ENCODE measurements around the gene LHX3. TPM values are rescaled to one million over a fixed set of nuclear protein-coding genes. Genes with fewer than 3 reads are reported as not detected.

LHX3 gene
- total and polyA plus RNA-seq, 2 experiments from 2014 or later, result not detected

- no peak for TF ChIP-seq CTCF (IDR thresholded peaks at IDR 0.05; ENCODE audit: low read depth, low read length)
- peaks cover under 1% of the 10 kb centered on the region for H3K4me1 ChIP-seq (ENCODE audit: low read depth)
- H3K27me3 ChIP-seq, result peaks cover 94% of the 10 kb centered on the region
- DNase-seq (ENCODE audit: low read depth in 1 of 2, low spot score in 1 of 2), result no peak
- no peak overlapping the region for H3K4me3 ChIP-seq
- no peaks in the 10 kb centered on the region for H3K9me3 ChIP-seq (ENCODE audit: low read depth)
- no peak overlapping the region for H3K27ac ChIP-seq
- no peaks in the 10 kb centered on the region for H3K36me3 ChIP-seq
These were observed 11.6 kb downstream of the LHX3 start for GRCh38 chr9:136193127-136193890.

GRCh38 chr9:136192289-136193126 lies 12.4 kb downstream of the LHX3 start:
- H3K4me3 ChIP-seq, result no peak overlapping the region
- H3K4me1 ChIP-seq (ENCODE audit: low read depth), result no peaks in the 10 kb centered on the region

GRCh38 chr9:136191960-136192286 lies 13.0 kb downstream of the LHX3 start:
- H3K4me3 ChIP-seq, result no peak overlapping the region
- TF ChIP-seq CTCF (IDR thresholded peaks at IDR 0.05; ENCODE audit: low read depth, low read length), result no peak
- DNase-seq (ENCODE audit: low read depth in 1 of 2, low spot score in 1 of 2), result no peak
- H3K36me3 ChIP-seq, result no peaks in the 10 kb centered on the region
- no peaks in the 10 kb centered on the region for H3K4me1 ChIP-seq (ENCODE audit: low read depth)
- H3K27ac ChIP-seq, result no peak overlapping the region
- H3K9me3 ChIP-seq (ENCODE audit: low read depth), result no peaks in the 10 kb centered on the region
- H3K27me3 ChIP-seq, result peaks cover 80% of the 10 kb centered on the region

More at GRCh38 chr9:136192289-136193126, 12.4 kb downstream of the LHX3 start:
- no peaks in the 10 kb centered on the region for H3K36me3 ChIP-seq
- no peak for DNase-seq (ENCODE audit: low read depth in 1 of 2, low spot score in 1 of 2)
- H3K27me3 ChIP-seq, result peaks cover 86% of the 10 kb centered on the region
- no peaks in the 10 kb centered on the region for H3K9me3 ChIP-seq (ENCODE audit: low read depth)
- no peak overlapping the region for H3K27ac ChIP-seq
- TF ChIP-seq CTCF (IDR thresholded peaks at IDR 0.05; ENCODE audit: low read depth, low read length), result no peak

GRCh38 chr9:136191099-136191959 lies 13.6 kb downstream of the LHX3 start:
- no peak overlapping the region for H3K27ac ChIP-seq
- H3K4me3 ChIP-seq, result no peak overlapping the region
- no peaks in the 10 kb centered on the region for H3K36me3 ChIP-seq
- no peak for DNase-seq (ENCODE audit: low read depth in 1 of 2, low spot score in 1 of 2)
- no peaks in the 10 kb centered on the region for H3K9me3 ChIP-seq (ENCODE audit: low read depth)
- no peak for TF ChIP-seq CTCF (IDR thresholded peaks at IDR 0.05; ENCODE audit: low read depth, low read length)
- H3K4me1 ChIP-seq (ENCODE audit: low read depth), result no peaks in the 10 kb centered on the region
- H3K27me3 ChIP-seq, result peaks cover 74% of the 10 kb centered on the region

GRCh38 chr9:136190656-136191055 lies 14.3 kb downstream of the LHX3 start:
- no peak for TF ChIP-seq CTCF (IDR thresholded peaks at IDR 0.05; ENCODE audit: low read depth, low read length)
- no peaks in the 10 kb centered on the region for H3K36me3 ChIP-seq
- no peak overlapping the region for H3K4me3 ChIP-seq
- peaks cover 68% of the 10 kb centered on the region for H3K27me3 ChIP-seq
- no peaks in the 10 kb centered on the region for H3K4me1 ChIP-seq (ENCODE audit: low read depth)
- H3K27ac ChIP-seq, result no peak overlapping the region
- DNase-seq (ENCODE audit: low read depth in 1 of 2, low spot score in 1 of 2), result no peak
- H3K9me3 ChIP-seq (ENCODE audit: low read depth), result no peaks in the 10 kb centered on the region
